ENCODE results near the gene NTNG1.

The NTNG1 gene

GRCh38 chr1:107183011-107183410 lies 42.2 kb downstream of the NTNG1 start:
- Mint-ChIP-seq H3K9me3 (no peaks in the 10 kb centered on the region), H3K36me3 (ENCODE audit: insufficient read depth) (no peaks in the 10 kb centered on the region), H3K27me3 (peaks cover 15% of the 10 kb centered on the region), H3K4me1 (no peaks in the 10 kb centered on the region), H3K27ac (ENCODE audit: low read depth) (no peak overlapping the region), H3K4me3 (no peak overlapping the region)
- no peak for DNase-seq (ENCODE audit: low spot score in 2 of 2)
- no peak for ATAC-seq (replicated peaks; ENCODE audit: extremely low read depth, poor library complexity, severe bottlenecking)

DNA sequence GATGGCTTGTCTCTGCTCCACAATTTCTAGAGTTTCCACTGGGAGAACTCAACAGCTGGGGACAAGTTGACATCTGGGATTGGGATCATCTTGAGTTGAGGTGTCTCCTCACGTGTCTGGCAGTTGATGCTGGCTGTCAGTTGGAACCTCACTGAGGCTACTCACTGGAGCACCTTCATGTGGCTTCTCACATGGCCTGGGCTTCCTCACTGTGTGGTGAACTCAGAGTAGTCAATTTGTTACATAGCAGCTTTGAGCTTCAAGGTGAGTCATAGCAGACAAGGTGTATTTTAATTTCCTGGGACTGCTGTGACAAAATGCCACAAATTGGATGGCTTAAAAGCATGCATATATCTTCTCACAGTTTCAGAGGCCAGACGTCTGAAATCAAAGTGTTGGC lies 44.0 kb downstream of the NTNG1 start:
- H3K9me3 Mint-ChIP-seq: no peaks in the 10 kb centered on the region
- DNase-seq (ENCODE audit: low spot score in 2 of 2) (no peak), ATAC-seq (replicated peaks; ENCODE audit: extremely low read depth, poor library complexity, severe bottlenecking) (no peak)
- peaks cover 8% of the 10 kb centered on the region for H3K27me3 Mint-ChIP-seq
- H3K4me1 Mint-ChIP-seq: no peaks in the 10 kb centered on the region
- H3K4me3 Mint-ChIP-seq: no peak overlapping the region
- no peak overlapping the region for H3K27ac Mint-ChIP-seq (ENCODE audit: low read depth)
- no peaks in the 10 kb centered on the region for H3K36me3 Mint-ChIP-seq (ENCODE audit: insufficient read depth)

GRCh38 chr1:107187399-107187798 lies 46.6 kb downstream of the NTNG1 start:
- no peaks in the 10 kb centered on the region for H3K9me3 Mint-ChIP-seq
- no peak for DNase-seq (ENCODE audit: low spot score in 2 of 2)
- H3K27ac Mint-ChIP-seq (ENCODE audit: low read depth): no peak overlapping the region
- ATAC-seq (replicated peaks; ENCODE audit: extremely low read depth, poor library complexity, severe bottlenecking): no peak
- H3K4me3 Mint-ChIP-seq: no peak overlapping the region
- no peaks in the 10 kb centered on the region for H3K36me3 Mint-ChIP-seq (ENCODE audit: insufficient read depth)
- H3K4me1 Mint-ChIP-seq: no peaks in the 10 kb centered on the region
- H3K27me3 Mint-ChIP-seq: peaks cover 8% of the 10 kb centered on the region

- Mint-ChIP-seq H3K4me3 (no peak overlapping the region), H3K36me3 (ENCODE audit: insufficient read depth) (no peaks in the 10 kb centered on the region), H3K9me3 (no peaks in the 10 kb centered on the region), H3K27me3 (peaks cover 8% of the 10 kb centered on the region), H3K4me1 (no peaks in the 10 kb centered on the region), H3K27ac (ENCODE audit: low read depth) (no peak overlapping the region)
- DNase-seq (ENCODE audit: low spot score in 2 of 2) (no peak), ATAC-seq (replicated peaks; ENCODE audit: extremely low read depth, poor library complexity, severe bottlenecking) (no peak)
Measured at GRCh38 chr1:107188160-107188559, 47.3 kb downstream of the NTNG1 start.

DNA sequence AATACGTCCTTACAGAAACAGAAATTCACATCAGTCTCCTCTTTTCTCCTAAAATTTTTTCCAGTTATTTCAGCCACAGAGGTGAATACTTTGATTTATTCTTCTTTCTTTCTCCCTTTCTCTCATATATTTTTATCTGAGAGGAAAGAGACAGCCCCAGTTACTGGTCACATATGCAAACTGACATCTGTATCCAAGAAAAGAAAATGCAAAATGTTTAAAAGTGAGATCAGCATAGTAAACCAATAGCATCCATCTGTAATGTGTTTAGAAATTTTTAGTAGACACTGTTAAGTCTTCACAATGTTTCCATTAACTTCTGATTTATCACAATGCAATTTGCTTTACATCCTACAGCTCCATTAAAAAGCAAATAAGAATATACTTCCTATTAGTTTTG lies 53.5 kb downstream of the NTNG1 start:
- Mint-ChIP-seq H3K36me3 (ENCODE audit: insufficient read depth) (peaks cover 2% of the 10 kb centered on the region), H3K27ac (ENCODE audit: low read depth) (no peak overlapping the region), H3K27me3 (no peaks in the 10 kb centered on the region), H3K4me3 (no peak overlapping the region), H3K4me1 (no peaks in the 10 kb centered on the region), H3K9me3 (no peaks in the 10 kb centered on the region)
- ATAC-seq (replicated peaks; ENCODE audit: extremely low read depth, poor library complexity, severe bottlenecking) (no peak), DNase-seq (ENCODE audit: low spot score in 2 of 2) (no peak)

- H3K4me3 Mint-ChIP-seq: no peak overlapping the region
- ATAC-seq (replicated peaks; ENCODE audit: extremely low read depth, poor library complexity, severe bottlenecking): no peak
- H3K27ac Mint-ChIP-seq (ENCODE audit: low read depth): no peak overlapping the region
- H3K4me1 Mint-ChIP-seq: no peaks in the 10 kb centered on the region
- no peak for DNase-seq (ENCODE audit: low spot score in 2 of 2)
- H3K36me3 Mint-ChIP-seq (ENCODE audit: insufficient read depth): peaks cover 2% of the 10 kb centered on the region
- H3K9me3 Mint-ChIP-seq: no peaks in the 10 kb centered on the region
- H3K27me3 Mint-ChIP-seq: no peaks in the 10 kb centered on the region
Measured at GRCh38 chr1:107195476-107195875, 54.6 kb downstream of the NTNG1 start.

DNA sequence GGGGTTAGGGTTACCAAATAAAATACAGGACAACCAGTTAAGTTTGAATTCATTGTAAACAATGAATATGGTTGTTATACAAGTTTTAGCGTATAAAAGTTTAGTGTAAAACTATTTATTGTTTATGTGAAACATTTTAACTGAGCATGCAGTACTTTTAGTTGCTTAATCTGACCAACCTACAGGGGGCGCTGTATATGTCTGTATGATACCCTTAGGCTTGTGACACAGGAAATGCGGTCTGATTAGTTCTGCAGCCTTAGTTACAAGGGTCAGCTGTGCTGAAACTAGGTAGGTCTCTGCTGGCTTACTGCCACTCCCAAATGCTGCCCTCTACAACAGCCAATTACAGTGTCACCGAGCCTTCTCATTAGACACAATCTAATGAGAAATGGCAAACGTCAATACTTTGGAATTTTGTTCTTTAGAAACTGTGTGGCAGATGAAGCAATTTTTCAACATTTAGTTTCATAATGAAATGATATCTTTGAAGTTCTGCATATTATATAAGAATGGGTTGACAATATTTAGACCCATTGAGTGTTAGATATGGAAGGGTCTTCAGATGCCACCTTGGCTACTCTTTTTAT lies 56.2 kb downstream of the NTNG1 start:
- no peak for DNase-seq (ENCODE audit: low spot score in 2 of 2)
- Mint-ChIP-seq H3K36me3 (ENCODE audit: insufficient read depth) (peaks cover 2% of the 10 kb centered on the region), H3K4me3 (no peak overlapping the region), H3K27me3 (no peaks in the 10 kb centered on the region), H3K4me1 (no peaks in the 10 kb centered on the region), H3K9me3 (peaks cover 7% of the 10 kb centered on the region), H3K27ac (ENCODE audit: low read depth) (no peak overlapping the region)
- ATAC-seq (replicated peaks; ENCODE audit: extremely low read depth, poor library complexity, severe bottlenecking): no peak

DNA sequence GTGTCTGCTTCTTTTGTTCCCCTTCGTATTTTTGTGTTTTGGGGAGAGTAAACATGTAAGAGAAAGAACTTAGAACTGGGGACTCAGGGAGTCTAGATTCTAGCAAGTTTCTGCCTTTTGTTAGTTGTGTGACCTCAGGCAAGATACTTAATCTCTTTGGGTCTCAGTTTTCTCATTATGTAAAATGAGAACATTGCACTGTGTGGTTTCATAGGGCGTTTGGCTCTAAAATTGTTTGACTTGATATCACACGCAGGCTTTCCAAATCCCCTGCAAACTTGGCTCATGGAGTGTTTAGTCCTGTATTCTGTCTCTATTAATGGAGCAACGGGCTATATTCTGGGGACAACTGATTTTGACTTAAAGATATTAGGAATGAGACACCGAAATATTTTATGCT lies 57.7 kb downstream of the NTNG1 start:
- Mint-ChIP-seq H3K9me3 (peaks cover 12% of the 10 kb centered on the region), H3K4me3 (no peak overlapping the region), H3K27ac (ENCODE audit: low read depth) (no peak overlapping the region), H3K36me3 (ENCODE audit: insufficient read depth) (peaks cover 2% of the 10 kb centered on the region), H3K27me3 (no peaks in the 10 kb centered on the region), H3K4me1 (no peaks in the 10 kb centered on the region)
- DNase-seq (ENCODE audit: low spot score in 2 of 2) (no peak), ATAC-seq (replicated peaks; ENCODE audit: extremely low read depth, poor library complexity, severe bottlenecking) (no peak)

DNA sequence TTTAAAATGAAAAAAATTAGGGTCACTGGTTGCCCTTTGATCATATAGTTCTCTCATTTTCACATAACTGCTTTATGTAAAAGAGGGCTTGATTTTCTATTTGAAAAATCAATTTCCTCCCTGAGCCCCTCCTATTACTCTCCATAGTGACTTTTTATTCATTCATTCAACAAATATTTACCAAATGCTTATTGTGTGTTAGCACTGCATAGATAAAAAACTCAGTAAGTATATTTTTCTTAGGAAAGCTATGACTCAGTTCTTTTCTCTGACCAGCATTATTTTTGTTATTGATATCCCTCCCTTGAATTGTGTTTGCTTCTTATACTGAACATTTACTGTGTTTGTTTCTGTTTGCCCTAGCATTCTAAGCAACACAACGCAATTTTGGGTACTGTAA lies 59.8 kb downstream of the NTNG1 start:
- ATAC-seq (replicated peaks; ENCODE audit: extremely low read depth, poor library complexity, severe bottlenecking): no peak
- H3K4me1 Mint-ChIP-seq: no peaks in the 10 kb centered on the region
- H3K4me3 Mint-ChIP-seq: no peak overlapping the region
- H3K27ac Mint-ChIP-seq (ENCODE audit: low read depth): no peak overlapping the region
- peaks cover 3% of the 10 kb centered on the region for H3K27me3 Mint-ChIP-seq
- H3K36me3 Mint-ChIP-seq (ENCODE audit: insufficient read depth): peaks cover 2% of the 10 kb centered on the region
- no peak for DNase-seq (ENCODE audit: low spot score in 2 of 2)
- H3K9me3 Mint-ChIP-seq: peaks cover 12% of the 10 kb centered on the region

- ATAC-seq (replicated peaks; ENCODE audit: extremely low read depth, poor library complexity, severe bottlenecking) (no peak), DNase-seq (ENCODE audit: low spot score in 2 of 2) (no peak)
- peaks cover 12% of the 10 kb centered on the region for H3K9me3 Mint-ChIP-seq
- H3K4me1 Mint-ChIP-seq: no peaks in the 10 kb centered on the region
- no peak overlapping the region for H3K4me3 Mint-ChIP-seq
- no peaks in the 10 kb centered on the region for H3K36me3 Mint-ChIP-seq (ENCODE audit: insufficient read depth)
- no peak overlapping the region for H3K27ac Mint-ChIP-seq (ENCODE audit: low read depth)
- H3K27me3 Mint-ChIP-seq: peaks cover 10% of the 10 kb centered on the region
Measured at GRCh38 chr1:107202007-107202406, 61.2 kb downstream of the NTNG1 start.

- no peak for DNase-seq (ENCODE audit: low spot score in 2 of 2)
- H3K4me3 Mint-ChIP-seq: no peak overlapping the region
- no peaks in the 10 kb centered on the region for H3K4me1 Mint-ChIP-seq
- H3K36me3 Mint-ChIP-seq (ENCODE audit: insufficient read depth): no peaks in the 10 kb centered on the region
- no peaks in the 10 kb centered on the region for H3K27me3 Mint-ChIP-seq
- H3K9me3 Mint-ChIP-seq: peaks cover 6% of the 10 kb centered on the region
- no peak overlapping the region for H3K27ac Mint-ChIP-seq (ENCODE audit: low read depth)
- ATAC-seq (replicated peaks; ENCODE audit: extremely low read depth, poor library complexity, severe bottlenecking): no peak
Measured at GRCh38 chr1:107213225-107213624, 72.4 kb downstream of the NTNG1 start.

GRCh38 chr1:107220036-107220435 lies 79.2 kb downstream of the NTNG1 start:
- H3K4me3 Mint-ChIP-seq: no peak overlapping the region
- H3K27ac Mint-ChIP-seq (ENCODE audit: low read depth): no peak overlapping the region
- peaks cover 8% of the 10 kb centered on the region for H3K27me3 Mint-ChIP-seq
- H3K4me1 Mint-ChIP-seq: no peaks in the 10 kb centered on the region
- H3K9me3 Mint-ChIP-seq: no peaks in the 10 kb centered on the region
- no peaks in the 10 kb centered on the region for H3K36me3 Mint-ChIP-seq (ENCODE audit: insufficient read depth)
- no peak for ATAC-seq (replicated peaks; ENCODE audit: extremely low read depth, poor library complexity, severe bottlenecking)
- no peak for DNase-seq (ENCODE audit: low spot score in 2 of 2)

DNA sequence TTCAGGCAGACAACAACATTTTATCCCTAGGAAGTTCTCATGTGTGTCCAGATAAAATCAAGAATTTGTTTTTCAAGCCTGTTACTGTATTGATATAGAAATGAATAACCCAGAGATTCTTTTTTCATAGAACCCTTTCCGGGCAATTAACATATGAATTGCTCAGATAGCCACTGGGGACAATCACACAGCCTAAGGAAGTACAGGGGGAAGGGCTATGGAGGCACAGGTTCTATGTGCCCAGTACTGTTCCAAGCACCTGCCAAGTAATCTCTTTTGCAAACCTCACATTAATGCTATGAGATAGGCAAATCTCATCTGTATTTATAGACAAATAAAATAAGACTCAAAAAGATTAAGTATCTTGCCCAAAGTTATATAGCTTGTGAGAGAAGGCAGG lies 84.9 kb downstream of the NTNG1 start:
- H3K4me1 Mint-ChIP-seq: no peaks in the 10 kb centered on the region
- H3K4me3 Mint-ChIP-seq: no peak overlapping the region
- no peaks in the 10 kb centered on the region for H3K36me3 Mint-ChIP-seq (ENCODE audit: insufficient read depth)
- no peak for ATAC-seq (replicated peaks; ENCODE audit: extremely low read depth, poor library complexity, severe bottlenecking)
- H3K27me3 Mint-ChIP-seq: no peaks in the 10 kb centered on the region
- H3K27ac Mint-ChIP-seq (ENCODE audit: low read depth): no peak overlapping the region
- peaks cover 6% of the 10 kb centered on the region for H3K9me3 Mint-ChIP-seq
- DNase-seq (ENCODE audit: low spot score in 2 of 2): no peak
